HG02852 (cell line): Measurements from ENCODE around the gene GSG1.

Experiments used
- ATAC-seq: cut with Tn5 transposase; IDR thresholded peaks from one replicate; pipeline ENCODE4 v1.9.1; 2021; ENCODE audit warnings: mild to moderate bottlenecking, moderate library complexity; ENCODE audit not compliant: unreplicated experiment

GSG1 gene

DNA sequence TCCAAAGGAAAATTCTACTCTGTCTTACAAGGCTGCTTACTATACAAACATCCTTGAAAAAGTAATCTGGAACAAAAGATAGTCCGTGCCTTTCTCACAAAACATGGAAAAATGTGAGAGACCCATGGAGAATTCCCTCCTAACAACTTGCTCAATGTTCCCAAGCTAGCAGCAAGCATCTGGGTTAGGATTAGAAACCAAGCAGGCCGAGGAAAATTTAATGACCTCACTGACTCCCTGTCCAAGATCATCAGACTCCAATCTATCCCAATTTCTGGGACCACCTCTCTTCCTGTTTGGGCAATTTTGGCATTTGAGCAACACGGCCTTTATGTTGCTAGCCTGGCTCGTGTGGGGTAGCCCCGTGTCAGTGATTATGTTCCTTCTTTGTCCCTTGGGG is 18.1 kb upstream of the GSG1 start:
- ATAC-seq, result no peak

DNA sequence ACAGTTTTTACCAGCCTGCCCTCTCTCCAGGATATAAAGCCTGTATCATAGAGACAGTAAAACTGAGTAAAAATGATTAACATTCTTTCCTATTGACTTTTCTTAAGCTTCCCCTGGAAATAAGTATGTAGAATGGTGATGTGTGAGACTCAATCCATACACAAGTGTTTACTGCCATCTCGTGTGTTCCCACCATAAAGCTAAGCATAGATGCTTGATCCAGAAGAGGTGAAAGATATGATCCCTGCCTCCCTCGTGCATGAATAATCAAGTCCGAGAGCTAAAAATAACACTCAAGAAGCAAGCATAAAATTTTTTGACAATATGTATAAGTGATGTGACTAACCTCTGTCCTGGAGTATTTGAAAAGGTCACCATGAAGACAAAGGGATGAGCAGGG is 16.9 kb upstream of the GSG1 start:
- ATAC-seq, result no peak

DNA sequence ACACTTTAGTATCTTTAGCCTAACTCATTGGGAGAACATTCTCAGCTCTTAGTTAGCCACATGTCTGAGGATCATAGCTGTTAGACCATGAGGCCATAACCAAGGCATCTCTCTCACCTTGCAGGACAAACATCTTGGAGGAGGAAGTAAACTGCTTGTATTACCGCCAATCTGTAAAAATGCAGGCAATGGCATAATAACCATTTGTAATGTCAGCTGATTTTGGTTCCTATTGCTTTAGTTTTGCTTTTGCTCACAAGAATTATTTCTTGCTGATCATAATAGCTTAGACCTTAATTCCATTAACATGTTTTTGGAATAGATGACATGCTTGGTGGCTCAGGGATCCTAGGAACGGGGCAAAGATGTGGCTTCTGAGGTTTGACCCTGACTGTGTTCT is 16.4 kb upstream of the GSG1 start:
- ATAC-seq, result no peak

DNA sequence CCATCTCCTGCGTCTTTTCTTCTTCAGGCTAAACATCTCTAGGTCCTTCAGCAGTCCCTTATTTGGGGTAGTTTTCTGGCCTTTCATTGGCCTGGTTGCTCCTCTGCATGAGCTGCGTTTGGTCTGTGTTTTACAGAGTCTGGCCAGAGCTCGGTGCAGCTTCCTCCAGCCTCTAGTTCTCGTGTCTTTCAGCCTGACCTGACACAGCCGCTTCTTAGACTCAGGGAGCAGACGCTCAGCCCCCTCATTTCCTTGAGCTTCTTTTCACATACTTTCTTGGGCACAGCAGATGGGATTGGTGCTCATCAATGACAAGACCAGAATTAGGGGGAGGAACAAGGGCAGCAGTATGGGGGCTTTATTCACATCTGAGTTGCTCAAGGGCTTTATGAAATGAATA is 13.6 kb upstream of the GSG1 start:
- ATAC-seq, result no peak

DNA sequence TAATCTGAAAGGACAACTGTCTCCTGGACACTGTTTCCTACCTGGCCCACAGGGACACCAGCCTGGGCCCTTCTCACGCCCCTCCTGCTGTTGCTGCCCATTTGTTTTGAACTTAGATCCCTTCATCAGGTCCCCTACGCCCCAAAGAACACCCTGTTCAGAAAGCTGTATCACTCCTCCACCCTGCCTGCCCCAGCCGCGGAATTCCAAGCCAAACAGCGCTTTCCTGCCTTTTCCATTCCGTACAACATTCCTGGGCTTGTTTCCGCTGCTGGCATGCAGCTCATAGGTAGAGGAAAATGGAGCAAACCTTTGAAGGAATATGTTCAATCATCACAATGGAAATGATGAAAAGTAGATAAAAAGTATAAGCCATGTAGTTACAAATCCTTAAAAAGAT is 12.8 kb upstream of the GSG1 start:
- ATAC-seq, result no peak

DNA sequence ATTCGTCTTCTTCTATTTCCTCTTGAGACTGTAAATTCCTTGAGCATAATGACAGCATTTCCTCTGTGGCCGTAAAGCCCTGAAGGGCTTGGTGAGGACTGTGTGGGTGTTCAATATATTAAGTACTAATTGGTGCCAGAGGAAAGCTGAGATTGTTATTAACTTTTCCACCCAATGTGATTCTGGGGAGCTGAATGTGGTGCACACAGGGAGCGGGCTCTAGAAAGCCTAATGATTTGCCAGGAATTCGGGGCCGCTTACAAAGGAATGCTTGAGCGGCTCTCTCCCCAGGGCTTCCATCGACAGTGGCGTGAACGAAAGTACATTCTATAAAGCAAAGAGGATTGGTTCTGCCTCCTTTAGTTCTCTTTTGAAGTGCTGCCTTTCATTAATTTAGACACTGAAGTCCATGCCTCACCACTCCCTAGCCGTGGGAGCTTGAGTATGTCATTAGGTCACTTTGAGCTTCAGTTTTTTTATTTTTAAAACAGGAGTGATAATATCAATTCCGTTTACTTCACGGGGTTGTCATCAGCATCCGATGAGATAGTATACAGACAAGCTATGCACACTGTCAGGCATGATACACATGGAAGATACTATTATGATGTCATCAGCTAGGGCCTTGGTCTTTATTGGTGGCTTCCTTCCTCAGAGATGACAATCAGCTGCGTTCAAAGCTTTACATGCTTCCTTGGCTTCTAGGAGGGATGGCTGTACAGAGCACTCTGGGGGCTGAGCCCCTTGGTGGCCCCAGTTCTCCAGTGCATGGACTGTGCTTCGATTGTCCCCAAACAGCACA is 11.0 kb upstream of the GSG1 start:
- no peak for ATAC-seq

DNA sequence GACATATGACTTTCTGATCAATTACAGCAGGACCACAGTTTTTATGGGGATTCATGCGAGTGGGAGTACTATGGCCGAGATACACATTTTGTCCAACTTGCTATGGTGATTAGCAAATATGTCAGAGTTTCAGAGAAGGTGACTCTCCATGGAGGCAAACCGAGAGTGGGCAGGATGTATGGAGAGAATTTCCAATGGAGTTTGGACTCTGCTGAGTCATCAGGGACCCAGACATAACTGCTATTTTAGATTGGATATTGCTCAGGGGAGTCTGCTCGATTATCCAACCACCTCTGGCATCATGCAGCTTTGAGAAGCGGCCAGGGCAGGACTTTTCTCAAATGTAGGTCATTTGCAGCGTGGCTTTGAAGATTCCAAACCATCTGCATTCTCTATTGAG is 9.5 kb upstream of the GSG1 start:
- no peak for ATAC-seq

DNA sequence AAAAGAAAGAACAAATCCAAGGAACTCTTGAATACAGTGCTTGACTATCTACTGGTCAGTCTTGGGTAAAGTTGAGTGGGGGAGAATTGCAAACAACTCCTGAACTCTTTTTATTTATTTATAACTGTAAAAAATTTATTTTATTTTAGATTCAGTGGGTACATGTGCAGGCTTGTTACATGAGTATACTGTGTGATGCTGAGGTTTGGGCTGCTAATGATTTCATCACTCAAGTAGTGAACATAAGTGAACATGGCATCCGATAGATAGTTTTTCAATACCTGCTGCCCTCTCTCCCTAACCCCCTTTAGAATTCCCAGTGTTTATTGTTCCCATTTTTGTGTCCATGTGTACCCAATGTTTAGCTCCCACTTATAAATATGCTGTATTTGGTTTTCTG is 3.2 kb upstream of the GSG1 start:
- ATAC-seq, result no peak

DNA sequence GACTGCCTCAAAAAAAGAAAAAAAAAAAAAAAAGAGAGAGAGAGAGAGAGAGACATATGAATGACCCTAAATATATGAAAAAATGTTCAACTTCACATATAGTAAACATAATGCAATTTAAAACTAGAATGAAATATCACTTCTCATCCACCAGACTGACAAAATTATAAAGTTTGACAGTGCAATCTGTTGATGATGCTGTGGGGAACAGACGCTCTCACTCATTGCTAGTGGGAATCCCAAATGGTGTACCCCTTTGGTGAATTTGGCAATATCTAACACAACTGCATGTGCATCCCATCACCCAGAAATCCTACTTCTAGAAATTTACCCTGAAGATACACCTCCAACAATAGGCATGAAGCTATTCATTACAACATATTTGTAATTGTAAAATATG is 2.3 kb upstream of the GSG1 start:
- no peak for ATAC-seq

DNA sequence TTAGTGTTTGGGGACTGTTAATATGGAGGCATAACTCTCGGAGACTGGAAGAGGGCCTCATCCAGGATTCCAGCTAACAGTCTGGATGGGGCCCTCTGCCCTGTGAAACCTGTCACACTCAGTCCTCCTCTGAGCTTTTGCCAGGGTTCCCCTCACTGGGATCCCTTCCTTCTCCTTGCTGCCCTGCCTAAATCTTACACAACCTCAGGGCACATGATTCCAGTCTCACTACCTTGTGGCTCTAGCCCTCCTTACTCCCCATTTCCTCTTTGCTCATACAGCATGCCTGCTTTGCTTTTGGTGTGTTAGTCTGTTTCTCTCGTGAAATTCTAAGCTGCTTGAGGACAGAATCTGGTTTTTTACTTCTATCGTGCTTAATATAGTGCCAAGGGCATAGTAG is 942 bp upstream of the GSG1 start:
- no peak for ATAC-seq

DNA sequence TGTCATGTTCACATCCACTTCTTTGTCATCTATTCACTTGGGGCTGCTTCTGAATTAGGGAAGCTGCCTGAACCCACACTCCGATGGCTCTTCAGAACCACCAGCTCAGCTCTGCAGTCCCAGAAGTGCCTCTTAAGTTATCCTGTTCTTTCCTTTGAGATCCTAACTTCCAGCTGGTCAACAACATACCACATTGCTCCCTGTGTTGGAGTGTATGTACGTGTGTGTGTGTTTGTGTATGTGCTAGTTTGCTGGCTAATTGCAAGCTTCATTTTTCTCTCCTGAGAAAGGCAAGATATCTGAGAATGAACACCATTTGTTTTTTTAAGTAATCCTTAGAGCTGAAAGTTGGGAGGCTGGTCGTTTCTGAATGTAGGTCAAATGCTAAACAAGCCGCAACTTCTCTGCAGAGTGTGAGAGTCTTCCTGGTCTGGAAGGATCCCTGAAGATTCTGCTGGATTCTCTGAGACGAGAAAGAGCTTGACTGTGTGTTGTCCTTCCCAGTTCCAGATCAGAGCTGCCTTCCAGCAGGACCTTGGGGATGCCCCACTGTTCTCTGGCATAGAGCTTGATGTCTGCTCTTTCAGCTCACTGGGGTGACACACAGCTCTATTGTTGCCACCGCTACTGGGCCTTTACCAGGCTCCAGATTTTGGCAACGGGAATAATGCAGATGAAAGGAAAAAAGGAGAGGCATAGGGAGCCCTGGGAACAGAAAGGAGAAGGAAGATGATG is 839 bp downstream of the GSG1 start:
- ATAC-seq, result no peak

DNA sequence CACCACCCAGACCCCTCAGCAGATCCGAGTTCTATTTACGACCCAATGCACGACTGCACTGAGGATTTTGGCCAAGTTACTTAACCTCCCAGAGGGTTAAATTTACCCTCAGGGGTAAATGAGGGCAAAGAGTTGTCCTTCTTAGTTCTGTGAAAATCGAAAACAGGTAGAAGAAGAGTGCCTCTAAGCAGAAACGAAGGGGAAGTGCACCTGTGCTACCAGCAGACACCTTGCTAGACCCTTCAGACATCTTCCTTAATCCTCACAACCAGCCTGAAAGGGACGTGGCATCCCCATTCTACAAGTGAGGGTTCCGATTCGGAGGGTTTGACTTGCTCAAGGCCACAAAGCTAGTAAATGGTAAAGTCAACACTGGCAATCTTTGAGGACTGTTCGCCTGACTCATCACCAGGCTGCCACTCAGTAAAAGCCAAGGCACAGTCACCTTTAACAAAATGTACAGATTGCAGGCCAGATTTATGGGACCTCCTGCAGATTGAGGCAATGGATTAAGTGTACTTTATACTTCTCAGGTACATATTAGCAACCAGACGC is 1.6 kb downstream of the GSG1 start:
- no peak for ATAC-seq

DNA sequence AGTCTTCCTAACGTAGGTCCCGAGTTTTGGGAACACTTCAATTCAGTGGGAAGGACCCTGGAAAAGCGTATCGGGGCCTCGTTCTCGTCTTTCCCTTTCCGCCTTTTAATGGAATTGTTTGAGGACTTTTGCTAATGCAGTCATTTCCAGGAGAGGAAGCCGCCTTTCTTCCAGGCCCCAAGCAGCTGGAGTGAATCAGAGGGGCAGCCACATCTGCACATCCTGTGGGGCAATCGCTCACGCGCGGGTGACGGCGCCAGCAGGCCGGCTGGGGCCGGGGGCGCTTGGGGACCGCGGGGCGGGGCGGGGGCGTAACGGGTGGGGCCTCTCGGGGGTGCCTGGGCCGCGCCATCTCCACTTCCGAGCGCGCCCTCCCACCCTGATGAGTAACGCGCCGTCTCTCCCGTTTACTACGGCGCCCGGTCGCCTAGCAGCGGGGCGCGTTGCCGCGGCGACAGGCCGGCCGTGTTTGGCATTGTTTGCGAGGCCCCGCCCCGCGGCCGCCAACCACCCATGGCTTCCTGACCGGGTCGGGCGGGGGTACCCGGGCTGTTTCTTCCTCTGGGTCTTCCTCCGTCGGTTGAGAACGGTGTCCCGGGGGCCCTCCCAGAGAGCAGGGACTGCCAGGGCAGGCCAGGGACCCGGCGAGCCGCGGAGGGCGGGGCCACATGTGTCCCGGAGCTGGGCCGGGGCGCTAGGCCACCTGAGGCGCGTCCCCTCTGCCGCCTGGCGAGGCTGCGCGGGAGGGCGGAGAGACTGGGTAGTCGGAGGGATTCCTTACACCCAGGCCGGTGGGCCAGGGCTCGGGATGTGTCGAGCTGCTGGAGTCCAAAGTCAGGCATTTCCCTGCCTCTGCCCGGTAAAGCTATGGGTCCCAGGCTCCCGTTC is 2.3 kb downstream of the GSG1 start:
- peak; percentile 84 for ATAC-seq

DNA sequence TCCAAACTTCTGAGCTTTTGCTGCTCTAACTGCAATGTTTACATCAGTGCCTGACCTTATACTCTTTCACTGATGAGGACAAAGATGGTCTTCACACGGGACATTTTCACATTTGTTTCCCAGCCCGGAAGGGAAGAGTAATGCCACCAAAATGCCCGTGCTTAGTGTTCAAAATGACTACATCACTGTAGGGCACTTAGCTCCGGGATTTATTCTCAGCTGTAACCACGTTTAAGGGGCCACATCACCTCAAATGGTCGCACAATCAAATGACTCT is 2.9 kb downstream of the GSG1 start:
- no peak for ATAC-seq

DNA sequence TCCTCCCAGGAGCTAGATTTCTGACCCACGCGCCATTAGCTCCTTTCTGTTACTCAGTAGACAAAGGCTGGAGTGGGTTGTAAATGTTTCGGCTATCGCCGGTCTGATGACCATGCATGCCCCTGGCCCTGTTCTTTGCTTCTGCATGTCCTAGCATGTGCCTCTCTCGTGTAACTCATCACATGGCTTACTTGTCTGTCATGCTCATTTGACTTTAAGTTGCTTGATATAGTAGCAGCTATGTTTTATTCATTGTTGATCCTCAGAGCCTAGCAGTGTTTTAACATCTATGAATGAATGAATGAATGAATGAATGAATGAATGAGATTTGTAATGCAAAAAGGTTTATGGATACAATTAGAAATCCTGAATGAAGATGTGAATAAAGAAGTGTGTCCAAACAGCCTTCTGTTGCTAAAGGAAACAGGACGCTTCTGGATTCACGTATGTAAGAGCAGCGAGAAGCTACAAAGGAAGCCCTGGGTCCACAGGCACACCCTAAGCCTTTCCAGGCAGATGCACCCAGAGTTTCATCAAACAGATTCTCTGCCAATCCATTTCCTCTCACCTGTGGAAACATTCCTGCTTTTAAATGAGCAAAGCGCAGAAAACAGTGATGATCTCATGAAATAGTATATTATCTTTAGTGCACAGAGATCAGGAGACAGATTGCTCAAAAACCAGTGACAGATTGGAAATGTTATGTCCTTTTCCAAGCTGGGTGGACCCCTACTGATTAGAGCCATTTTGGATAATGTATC is 3.4 kb downstream of the GSG1 start:
- ATAC-seq, result no peak

DNA sequence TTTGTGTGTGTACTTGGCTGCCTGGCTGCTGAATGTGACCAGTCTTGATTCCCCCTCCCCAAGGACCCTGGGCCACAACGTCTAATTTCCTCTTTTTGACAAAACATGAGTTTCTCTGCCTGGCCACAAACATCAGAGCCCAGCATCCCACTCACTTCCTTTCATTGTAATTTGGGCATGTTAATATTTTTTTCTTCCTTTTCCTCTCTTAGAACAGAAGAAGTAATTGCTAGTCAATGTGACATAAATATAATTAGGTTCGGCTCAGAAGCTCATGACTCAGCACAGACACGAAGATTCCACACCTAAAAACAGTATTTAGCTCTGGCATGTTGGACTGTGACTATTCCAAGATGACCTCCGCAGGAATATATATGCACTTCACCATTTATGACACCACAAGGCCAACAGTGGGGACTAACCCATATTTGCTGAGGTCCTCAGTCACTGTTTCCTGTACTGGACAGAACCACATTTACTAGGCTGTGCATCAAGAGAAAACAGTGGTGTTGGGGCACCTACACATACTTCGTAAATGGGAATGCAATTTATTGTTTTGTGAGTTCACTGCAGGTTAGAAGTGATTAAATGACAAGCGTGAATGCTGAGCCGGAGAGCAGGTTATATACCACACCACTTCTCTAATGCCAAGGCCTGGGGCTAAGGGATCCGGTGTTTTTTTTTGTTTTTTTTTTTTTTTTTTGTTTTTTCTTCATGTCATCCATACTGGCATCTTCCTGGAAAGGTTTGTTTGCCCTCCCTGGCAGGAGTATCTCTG is 4.2 kb downstream of the GSG1 start:
- ATAC-seq, result no peak

DNA sequence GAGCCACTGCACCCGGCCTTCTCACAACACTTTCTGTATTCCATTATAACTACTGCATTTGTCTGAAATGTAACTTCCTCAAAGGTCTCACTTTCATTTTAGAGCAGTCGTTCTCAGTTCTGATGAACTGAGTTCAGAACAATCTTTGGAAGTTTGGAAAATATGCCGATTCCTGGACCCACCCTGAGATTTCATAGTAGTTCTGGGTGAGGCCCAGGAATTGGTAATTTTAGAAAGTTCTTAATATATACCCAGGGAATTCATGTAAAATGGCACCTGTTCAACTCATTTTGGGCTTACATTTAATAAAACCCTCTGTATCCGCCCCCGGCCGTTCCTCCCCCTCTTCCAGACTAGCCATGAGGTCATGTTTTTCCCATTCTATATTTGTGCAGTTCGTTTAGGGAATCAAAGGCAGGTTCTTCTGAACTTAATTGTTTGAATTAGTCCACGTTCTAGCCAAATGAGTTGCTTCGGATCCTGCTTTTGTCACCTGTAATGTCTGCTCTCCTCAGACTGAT is 5.9 kb downstream of the GSG1 start:
- ATAC-seq, result no peak

DNA sequence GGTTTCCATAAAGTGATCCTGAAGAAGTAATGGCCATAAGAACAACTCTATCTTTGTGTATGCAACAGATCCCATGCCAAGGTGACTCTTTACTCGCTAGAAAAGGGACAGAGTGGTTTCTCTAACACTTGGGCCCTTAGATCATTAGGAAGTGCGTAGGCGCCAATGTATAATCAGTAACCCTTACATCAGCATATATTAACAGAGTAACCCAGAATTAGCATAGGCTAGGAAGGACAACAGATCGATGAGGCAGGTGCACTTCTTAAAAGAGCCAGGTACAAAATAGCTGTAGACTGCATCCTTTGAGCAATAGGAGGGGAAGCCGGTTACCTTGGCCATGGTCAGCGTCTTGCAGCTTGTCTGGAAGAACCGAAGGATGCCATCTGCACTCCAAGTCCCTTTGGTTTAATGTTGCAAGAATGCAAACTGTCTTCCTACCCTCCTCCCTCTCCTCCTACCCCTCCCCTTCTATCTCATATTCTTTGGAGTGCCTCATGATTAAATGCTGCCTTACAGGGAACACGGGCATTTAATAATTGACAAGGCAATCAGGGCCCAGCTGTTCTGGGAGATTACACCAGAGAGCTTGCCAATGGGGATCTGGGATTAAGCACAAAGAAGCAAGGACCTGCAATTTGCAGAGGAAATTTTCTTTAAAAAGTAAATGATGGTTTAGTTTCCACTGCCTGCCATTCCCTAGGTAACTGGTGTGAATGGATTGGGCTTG is 8.0 kb downstream of the GSG1 start:
- ATAC-seq, result no peak

DNA sequence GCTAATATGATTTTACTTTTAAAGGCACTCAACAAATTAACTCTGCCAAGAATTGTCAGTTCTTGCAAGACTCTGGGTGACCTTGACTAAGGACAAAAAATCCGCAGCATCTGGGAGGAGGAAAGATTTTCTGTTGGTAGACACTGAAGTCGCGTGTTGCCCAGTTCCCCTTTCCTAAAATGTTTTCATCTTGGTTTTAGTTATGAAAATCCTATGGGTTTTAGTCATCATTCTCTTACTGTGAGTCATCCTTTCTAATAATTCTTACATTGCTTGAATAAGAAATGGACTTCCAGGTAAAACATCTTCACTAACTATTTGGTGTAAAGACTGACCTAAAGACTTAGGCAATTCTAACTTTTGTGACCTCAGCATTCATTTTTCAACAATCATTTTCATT is 9.1 kb downstream of the GSG1 start:
- ATAC-seq, result peak; percentile 59
